ENCODE data around the gene INTS11. TPM values are rescaled to one million over a fixed set of nuclear protein-coding genes. Genes with fewer than 3 reads are reported as not detected.
"Not testable (repeated sequence)": the region's sequence is repeated elsewhere in the genome, so short reads cannot be mapped to it uniquely, and the experiment has no call there.

The INTS11 gene
- total RNA-seq, 1 experiment from 2014 or later: 103 TPM

GRCh38 chr1:1370771-1371300 lies 46.4 kb upstream of the INTS11 start:
- peaks cover 16% of the 10 kb centered on the region for H3K36me3 Mint-ChIP-seq (ENCODE audit: insufficient read depth, unreplicated experiment)
- POLR2A ChIA-PET: no interaction called here
- Histone ChIP-seq H3K9me3 (no peaks in the 10 kb centered on the region), H3K4me1 (peaks cover 6% of the 10 kb centered on the region), H3K4me3 (ENCODE audit: low read depth, low read length) (no peak overlapping the region), H3K36me3 (ENCODE audit: control insufficient read depth, insufficient read depth, low read length) (no peaks in the 10 kb centered on the region), H3K27me3 (replicated peaks; ENCODE audit: control insufficient read depth, insufficient read depth, low read length) (no peaks in the 10 kb centered on the region)
- no peak for TF ChIP-seq CTCF (IDR thresholded peaks at IDR 0.05; ENCODE audit: insufficient read depth in 1 of 2, low read depth in 1 of 2, low read length in 1 of 2, severe bottlenecking in 1 of 2, unreplicated experiment in 1 of 2)
- H3K27ac Mint-ChIP-seq (ENCODE audit: unreplicated experiment): no peak overlapping the region
- no TSS peak for BruUV-seq (replicated peaks)
- no peak overlapping the region for H3K4me3 Mint-ChIP-seq (ENCODE audit: unreplicated experiment)
- CTCF ChIA-PET: interaction anchor here (0.7 kb wide), 1 partner anchor 429 kb away, joined by 3 read pairs; no protein-coding TSS in a partner anchor
- H3K9me3 Mint-ChIP-seq (ENCODE audit: unreplicated experiment): no peaks in the 10 kb centered on the region
- DNase-seq: no peak
- no peaks in the 10 kb centered on the region for H3K4me1 Mint-ChIP-seq (ENCODE audit: low read depth, unreplicated experiment)
- intact Hi-C loops (cut with micrococcal nuclease; ENCODE audit: unreplicated experiment): no loop called here
- no peaks in the 10 kb centered on the region for H3K27me3 Mint-ChIP-seq (ENCODE audit: insufficient read depth, unreplicated experiment)

- H3K4me1 Mint-ChIP-seq (ENCODE audit: low read depth, unreplicated experiment); H3K4me3 ChIP-seq (ENCODE audit: low read depth, low read length); BruUV-seq (replicated peaks); H3K4me3 Mint-ChIP-seq (ENCODE audit: unreplicated experiment); H3K27me3 Mint-ChIP-seq (ENCODE audit: insufficient read depth, unreplicated experiment); DNase-seq; POLR2A ChIA-PET; H3K27me3 ChIP-seq (replicated peaks; ENCODE audit: control insufficient read depth, insufficient read depth, low read length); H3K4me1 ChIP-seq; H3K27ac Mint-ChIP-seq (ENCODE audit: unreplicated experiment); intact Hi-C loops (cut with micrococcal nuclease; ENCODE audit: unreplicated experiment); H3K9me3 Mint-ChIP-seq (ENCODE audit: unreplicated experiment); H3K9me3 ChIP-seq; H3K36me3 ChIP-seq (ENCODE audit: control insufficient read depth, insufficient read depth, low read length): not testable (repeated sequence)
- CTCF ChIA-PET: interaction anchor here (0.7 kb wide), 1 partner anchor 428 kb away, joined by 3 read pairs; no protein-coding TSS in a partner anchor
- H3K36me3 Mint-ChIP-seq (ENCODE audit: insufficient read depth, unreplicated experiment): peaks cover 11% of the 10 kb centered on the region
Measured at GRCh38 chr1:1370094-1370493, 45.6 kb upstream of the INTS11 start.

- Mint-ChIP-seq H3K4me3 (ENCODE audit: unreplicated experiment) (no peak overlapping the region), H3K36me3 (ENCODE audit: insufficient read depth, unreplicated experiment) (peaks cover 6% of the 10 kb centered on the region), H3K9me3 (ENCODE audit: unreplicated experiment) (no peaks in the 10 kb centered on the region), H3K27me3 (ENCODE audit: insufficient read depth, unreplicated experiment) (no peaks in the 10 kb centered on the region), H3K27ac (ENCODE audit: unreplicated experiment) (no peak overlapping the region), H3K4me1 (ENCODE audit: low read depth, unreplicated experiment) (no peaks in the 10 kb centered on the region)
- POLR2A ChIA-PET: no interaction called here
- Histone ChIP-seq H3K27me3 (replicated peaks; ENCODE audit: control insufficient read depth, insufficient read depth, low read length) (no peaks in the 10 kb centered on the region), H3K4me1 (no peaks in the 10 kb centered on the region), H3K36me3 (ENCODE audit: control insufficient read depth, insufficient read depth, low read length) (no peaks in the 10 kb centered on the region), H3K9me3 (no peaks in the 10 kb centered on the region), H3K4me3 (ENCODE audit: low read depth, low read length) (no peak overlapping the region)
- CTCF ChIA-PET: no interaction called here
- BruUV-seq (replicated peaks): no TSS peak
- intact Hi-C loops (cut with micrococcal nuclease; ENCODE audit: unreplicated experiment): no loop called here
- no peak for TF ChIP-seq CTCF (IDR thresholded peaks at IDR 0.05; ENCODE audit: insufficient read depth in 1 of 2, low read depth in 1 of 2, low read length in 1 of 2, severe bottlenecking in 1 of 2, unreplicated experiment in 1 of 2)
- no peak for DNase-seq
Measured at GRCh38 chr1:1367315-1367714, 42.9 kb upstream of the INTS11 start.

- Mint-ChIP-seq H3K36me3 (ENCODE audit: insufficient read depth, unreplicated experiment) (peaks cover 6% of the 10 kb centered on the region), H3K27me3 (ENCODE audit: insufficient read depth, unreplicated experiment) (no peaks in the 10 kb centered on the region), H3K27ac (ENCODE audit: unreplicated experiment) (no peak overlapping the region), H3K4me1 (ENCODE audit: low read depth, unreplicated experiment) (no peaks in the 10 kb centered on the region), H3K4me3 (ENCODE audit: unreplicated experiment) (no peak overlapping the region), H3K9me3 (ENCODE audit: unreplicated experiment) (no peaks in the 10 kb centered on the region)
- ChIA-PET CTCF (no interaction called here), POLR2A (no interaction called here)
- intact Hi-C loops (cut with micrococcal nuclease; ENCODE audit: unreplicated experiment): no loop called here
- Histone ChIP-seq H3K4me1 (no peaks in the 10 kb centered on the region), H3K9me3 (no peaks in the 10 kb centered on the region), H3K4me3 (ENCODE audit: low read depth, low read length) (no peak overlapping the region), H3K36me3 (ENCODE audit: control insufficient read depth, insufficient read depth, low read length) (no peaks in the 10 kb centered on the region), H3K27me3 (replicated peaks; ENCODE audit: control insufficient read depth, insufficient read depth, low read length) (no peaks in the 10 kb centered on the region)
- no TSS peak for BruUV-seq (replicated peaks)
- no peak for TF ChIP-seq CTCF (IDR thresholded peaks at IDR 0.05; ENCODE audit: insufficient read depth in 1 of 2, low read depth in 1 of 2, low read length in 1 of 2, severe bottlenecking in 1 of 2, unreplicated experiment in 1 of 2)
- no peak for DNase-seq
Measured at GRCh38 chr1:1366699-1367066, 42.2 kb upstream of the INTS11 start.

Measured in Caco-2 (cell line).